Dedifferentiated amniotic fluid mesenchymal stem cell (primary cell): ENCODE results near the gene RANBP1.
A peak's percentile ranks its signal among the peaks of the same experiment; 100 is the strongest.
"Not testable (repeated sequence)": the region's sequence is repeated elsewhere in the genome, so short reads cannot be mapped to it uniquely, and the experiment has no call there.

ENCODE experiments used
- DNase-seq: peaks from one replicate; pipeline ENCODE4 v3.0.0-alpha.2; 2016; ENCODE audit errors: extremely low spot score

Gene RANBP1

GRCh38 chr22:20151276-20151588, 35.3 kb downstream of the RANBP1 start:
- no peak for DNase-seq

GRCh38 chr22:20152464-20152890, 36.6 kb downstream of the RANBP1 start:
- DNase-seq, result no peak

GRCh38 chr22:20153945-20154344, 38.0 kb downstream of the RANBP1 start:
- DNase-seq, result no peak

- DNase-seq, result no peak
Observed at GRCh38 chr22:20154602-20155187, 38.8 kb downstream of the RANBP1 start.

GRCh38 chr22:20155330-20156041, 39.6 kb downstream of the RANBP1 start:
- no peak for DNase-seq

GRCh38 chr22:20156042-20156389, 40.1 kb downstream of the RANBP1 start:
- no peak for DNase-seq

GRCh38 chr22:20156611-20157429, 40.9 kb downstream of the RANBP1 start:
- DNase-seq, result peak; percentile 61

- DNase-seq, result no peak
Observed at GRCh38 chr22:20157430-20158183, 41.7 kb downstream of the RANBP1 start.

GRCh38 chr22:20158391-20159036, 42.6 kb downstream of the RANBP1 start:
- DNase-seq, result no peak

GRCh38 chr22:20159076-20159475, 43.2 kb downstream of the RANBP1 start:
- no peak for DNase-seq

- not testable (repeated sequence) for DNase-seq
Observed at GRCh38 chr22:20159531-20159930, 43.6 kb downstream of the RANBP1 start.

GRCh38 chr22:20160041-20160440, 44.1 kb downstream of the RANBP1 start:
- no peak for DNase-seq

GRCh38 chr22:20164863-20165262, 49.0 kb downstream of the RANBP1 start:
- DNase-seq, result no peak

GRCh38 chr22:20165421-20165820, 49.5 kb downstream of the RANBP1 start:
- DNase-seq, result no peak

- DNase-seq, result no peak
Observed at GRCh38 chr22:20165913-20166312, 50.0 kb downstream of the RANBP1 start.

- DNase-seq, result no peak
Observed at GRCh38 chr22:20166703-20167102, 50.8 kb downstream of the RANBP1 start.

GRCh38 chr22:20167643-20168322, 51.9 kb downstream of the RANBP1 start:
- DNase-seq, result no peak

GRCh38 chr22:20169253-20169822, 53.4 kb downstream of the RANBP1 start:
- DNase-seq, result no peak

GRCh38 chr22:20170170-20170569, 54.3 kb downstream of the RANBP1 start:
- DNase-seq, result no peak

GRCh38 chr22:20171288-20172140, 55.6 kb downstream of the RANBP1 start:
- DNase-seq, result no peak
